Measurements from ENCODE around the gene TRRAP.

DNA sequence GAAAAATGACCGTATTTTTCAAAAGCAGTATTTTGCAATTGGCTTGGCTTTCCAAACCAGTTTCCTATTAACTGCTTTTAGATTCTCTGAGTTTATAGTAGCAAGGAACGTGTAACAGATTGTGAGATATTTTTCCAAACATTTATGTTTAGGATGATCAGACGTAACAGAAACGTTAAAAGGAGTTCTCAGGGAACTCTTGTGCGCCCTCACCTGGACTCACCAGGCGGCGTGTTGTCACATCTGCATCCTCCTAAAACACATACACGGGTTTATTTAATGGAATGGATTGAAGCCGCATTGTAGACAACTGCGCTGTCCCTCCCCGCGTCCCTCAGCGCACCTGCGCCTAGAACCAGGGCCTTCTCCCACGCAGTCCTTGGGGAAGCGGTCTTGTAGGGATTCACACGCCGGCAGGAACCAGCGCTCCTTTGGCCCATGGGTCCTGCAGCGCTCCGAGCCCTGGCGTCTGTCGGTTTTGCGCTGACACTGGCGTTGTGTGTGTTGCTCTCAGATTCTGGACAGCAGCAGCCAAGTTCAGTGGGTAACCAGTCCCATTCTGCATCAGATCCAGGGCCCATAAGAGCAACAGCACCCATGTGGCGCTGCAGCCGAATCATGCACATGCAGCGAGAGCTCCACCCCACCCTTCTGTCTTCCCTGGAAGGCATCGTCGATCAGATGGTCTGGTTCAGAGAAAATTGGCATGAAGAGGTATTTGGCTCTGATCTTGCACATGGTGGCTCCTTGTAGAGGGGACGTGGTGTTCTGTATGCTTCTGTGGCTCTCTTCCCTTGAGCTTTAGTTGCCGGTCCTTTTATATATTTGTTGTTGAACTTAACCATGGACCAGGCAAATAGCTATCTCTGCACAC, 114.9 kb downstream of the TRRAP start:
- TF ChIP-seq, protein P1, sequence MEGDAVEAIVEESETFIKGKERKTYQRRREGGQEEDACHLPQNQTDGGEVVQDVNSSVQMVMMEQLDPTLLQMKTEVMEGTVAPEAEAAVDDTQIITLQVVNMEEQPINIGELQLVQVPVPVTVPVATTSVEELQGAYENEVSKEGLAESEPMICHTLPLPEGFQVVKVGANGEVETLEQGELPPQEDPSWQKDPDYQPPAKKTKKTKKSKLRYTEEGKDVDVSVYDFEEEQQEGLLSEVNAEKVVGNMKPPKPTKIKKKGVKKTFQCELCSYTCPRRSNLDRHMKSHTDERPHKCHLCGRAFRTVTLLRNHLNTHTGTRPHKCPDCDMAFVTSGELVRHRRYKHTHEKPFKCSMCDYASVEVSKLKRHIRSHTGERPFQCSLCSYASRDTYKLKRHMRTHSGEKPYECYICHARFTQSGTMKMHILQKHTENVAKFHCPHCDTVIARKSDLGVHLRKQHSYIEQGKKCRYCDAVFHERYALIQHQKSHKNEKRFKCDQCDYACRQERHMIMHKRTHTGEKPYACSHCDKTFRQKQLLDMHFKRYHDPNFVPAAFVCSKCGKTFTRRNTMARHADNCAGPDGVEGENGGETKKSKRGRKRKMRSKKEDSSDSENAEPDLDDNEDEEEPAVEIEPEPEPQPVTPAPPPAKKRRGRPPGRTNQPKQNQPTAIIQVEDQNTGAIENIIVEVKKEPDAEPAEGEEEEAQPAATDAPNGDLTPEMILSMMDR (IDR thresholded peaks at IDR 0.05; ENCODE audit: low read length), result no peak
- TF ChIP-seq EZH2phosphoT487 (IDR thresholded peaks at IDR 0.05; ENCODE audit: low read length), result no peak

All from MM.1S (cell line).